ENCODE data around the gene CCDC86.

CCDC86 gene

GRCh38 chr11:60852982-60853950, 11.4 kb downstream of the CCDC86 start:
- DNase-seq (ENCODE audit: low spot score), result no peak

DNA sequence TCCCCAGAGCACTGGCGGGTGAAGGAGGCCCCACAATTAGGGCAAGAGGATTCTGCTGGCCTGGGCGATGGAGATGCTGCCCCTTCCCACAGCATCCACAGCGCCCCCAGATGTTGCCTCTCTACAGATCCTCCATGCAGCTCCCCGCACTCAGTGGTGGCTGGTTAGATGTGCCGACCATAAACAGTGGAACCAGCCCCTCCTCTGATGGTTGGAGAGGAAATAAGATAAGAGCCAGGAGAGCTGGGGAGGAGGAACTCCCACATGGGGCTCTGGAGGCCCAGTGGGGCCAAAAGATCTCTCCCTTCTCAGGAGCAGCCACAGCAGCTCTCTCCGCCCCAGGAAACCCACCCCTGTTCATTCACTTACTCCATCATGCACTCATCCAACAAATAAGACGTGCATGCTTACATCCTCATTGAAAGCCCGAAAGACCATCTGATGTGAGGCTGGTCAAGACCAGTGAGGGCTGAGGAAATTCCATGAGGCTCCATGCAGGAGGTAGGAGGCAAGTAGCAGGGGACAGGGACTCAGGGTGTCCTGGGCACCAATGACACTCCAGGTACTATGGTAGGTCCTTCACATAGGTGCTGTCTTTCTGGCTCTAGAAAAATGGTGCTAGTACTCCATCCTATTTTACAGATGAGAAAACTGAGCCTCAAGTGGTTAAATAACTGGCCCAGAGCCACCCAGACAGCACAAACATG, 12.4 kb downstream of the CCDC86 start:
- no peak for DNase-seq (ENCODE audit: low spot score)

DNA sequence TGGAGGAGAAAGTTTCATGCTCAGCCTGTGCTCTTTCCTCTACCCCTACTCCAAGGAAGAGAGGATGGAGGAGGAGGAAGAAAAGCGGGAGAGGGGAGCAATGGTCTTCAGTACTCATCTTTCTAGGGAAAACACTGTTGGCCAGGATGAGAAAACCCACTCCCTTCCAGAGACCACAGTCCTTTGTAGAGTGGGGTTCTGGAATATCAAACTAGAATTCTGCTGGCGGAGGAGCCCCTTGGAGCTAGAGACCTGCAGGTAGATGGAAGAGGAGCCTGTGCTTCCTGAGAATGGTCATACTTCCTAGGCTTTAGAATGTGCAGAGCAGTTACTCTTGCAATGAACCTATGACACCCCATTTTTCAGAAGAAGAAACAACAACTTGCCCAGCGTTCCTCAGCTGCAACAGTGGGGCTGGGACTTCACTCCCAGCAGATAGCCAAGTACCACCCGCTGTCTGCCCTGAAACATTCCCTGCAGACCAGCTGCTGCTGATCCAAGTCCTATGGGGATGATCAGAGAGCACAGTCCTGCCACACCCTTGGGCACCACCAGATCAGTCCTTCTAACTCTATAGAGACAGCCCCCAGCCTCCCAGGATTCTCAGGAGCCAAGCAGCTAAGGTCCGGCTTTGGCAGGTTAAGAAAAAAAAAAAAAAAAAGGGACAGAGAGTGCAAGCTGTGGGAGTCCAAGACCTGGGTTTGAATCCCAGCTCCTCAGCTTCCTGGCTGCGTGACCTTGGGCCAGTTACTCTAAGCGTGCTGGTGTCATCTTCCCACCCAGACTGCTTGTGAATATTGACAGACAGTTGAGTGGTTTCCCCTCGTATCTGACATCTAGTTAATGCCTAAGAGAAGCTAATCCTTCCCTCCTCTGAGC, 13.2 kb downstream of the CCDC86 start:
- DNase-seq (ENCODE audit: low spot score), result no peak

DNA sequence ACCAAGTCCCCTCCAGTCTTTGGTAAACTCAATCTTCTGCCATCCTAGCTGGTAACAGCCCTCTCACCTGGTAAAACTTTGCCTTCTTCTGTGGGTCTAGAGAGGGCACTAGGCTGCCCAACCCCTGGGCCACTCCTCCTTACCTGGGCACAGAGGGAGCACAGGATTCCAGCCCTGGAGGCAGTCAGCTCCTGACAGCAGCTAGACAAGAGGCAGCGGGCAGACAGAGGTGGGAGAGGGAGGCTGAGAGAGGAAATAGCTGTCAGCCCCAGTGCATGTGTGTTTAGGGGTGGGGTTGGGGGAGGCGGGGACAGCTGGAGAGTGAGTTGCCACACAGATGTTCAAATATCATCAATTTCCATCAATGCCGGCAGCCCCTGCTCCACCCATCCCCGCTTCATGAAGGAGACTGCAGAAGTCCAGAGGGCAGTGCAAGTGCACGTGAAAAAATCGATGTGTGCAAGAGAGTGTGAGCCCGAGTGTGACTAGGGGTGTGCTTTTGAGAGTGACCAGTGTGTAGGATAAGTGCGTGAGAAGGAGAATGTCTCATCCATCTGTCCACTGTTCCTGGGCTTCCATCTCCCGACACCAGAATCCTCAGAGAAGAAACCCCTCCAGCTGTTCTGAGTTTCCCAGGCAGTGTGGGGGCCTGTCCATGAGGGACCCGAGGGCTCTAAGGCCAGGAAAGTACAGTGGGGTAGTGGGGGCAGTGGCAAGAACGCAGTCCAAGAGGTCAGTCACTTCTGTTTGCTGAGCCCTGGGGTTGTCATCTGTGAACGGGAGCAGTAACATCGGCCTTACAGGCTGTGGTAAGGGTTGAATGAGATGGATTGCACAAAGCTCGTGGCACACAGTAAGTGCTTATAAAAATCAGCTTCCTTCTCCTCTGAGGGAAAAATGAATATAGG, 14.1 kb downstream of the CCDC86 start, which contains the start of gene PTGDR2:
Gene PTGDR2, minus strand, starts transcription at position 225 of the 908 bp plus-strand sequence. CDS start 2,228 bp downstream, outside the sequence.
- DNase-seq (ENCODE audit: low spot score), result no peak

GRCh38 chr11:60857378-60858232, 15.7 kb downstream of the CCDC86 start:
- no peak for DNase-seq (ENCODE audit: low spot score)

DNA sequence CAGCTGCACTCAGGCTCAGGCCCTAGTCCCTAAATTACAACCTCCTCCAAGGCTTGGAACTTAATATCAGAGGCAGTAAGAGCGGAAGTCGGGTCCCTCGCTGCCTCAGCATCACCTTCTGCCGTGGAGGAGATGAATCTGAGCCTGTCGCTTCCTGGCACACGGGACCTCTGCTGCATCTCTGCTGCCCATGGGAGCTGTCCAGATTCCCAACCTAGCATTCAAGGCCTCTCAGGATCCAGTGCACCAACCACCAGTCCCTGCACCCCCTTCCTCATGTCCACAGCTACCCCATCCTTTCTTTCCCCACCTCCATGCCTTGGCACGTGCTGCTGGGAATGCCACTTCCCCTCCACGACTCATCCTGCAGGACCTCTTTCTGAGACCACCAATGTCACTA, 16.3 kb downstream of the CCDC86 start:
- no peak for DNase-seq (ENCODE audit: low spot score)

GRCh38 chr11:60858731-60859464, 17.0 kb downstream of the CCDC86 start:
- DNase-seq (ENCODE audit: low spot score), result no peak

DNA sequence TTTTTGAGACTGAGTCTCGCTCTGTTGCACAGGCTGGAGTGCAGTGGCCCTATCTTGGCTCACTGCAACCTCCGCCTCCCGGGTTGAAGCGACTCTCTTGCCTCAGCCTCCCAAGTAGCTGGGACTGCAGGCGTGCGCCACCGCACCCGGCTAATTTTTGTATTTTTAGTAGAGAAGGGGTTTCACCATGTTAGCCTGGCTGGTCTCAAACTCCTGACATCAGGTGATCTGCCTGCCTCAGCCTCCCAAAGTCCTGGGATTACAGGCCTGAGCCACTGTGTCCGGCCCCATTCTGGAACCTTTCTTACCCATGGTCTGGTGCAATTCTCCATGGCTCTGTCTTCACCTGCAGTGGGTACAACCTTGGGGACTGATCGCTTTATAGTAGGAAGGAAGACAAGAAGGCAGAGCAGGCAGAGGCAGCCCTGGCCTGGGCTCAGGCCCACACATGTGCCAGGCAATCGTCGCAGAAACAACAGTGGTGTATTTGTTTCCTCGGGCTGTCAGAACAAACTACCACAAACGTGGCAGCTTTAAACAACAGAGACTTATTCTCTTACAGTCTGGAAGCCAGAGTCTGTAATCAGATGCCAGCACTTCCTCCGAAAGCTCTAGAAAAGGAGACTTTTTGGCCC, 17.8 kb downstream of the CCDC86 start:
- DNase-seq (ENCODE audit: low spot score), result no peak

DNA sequence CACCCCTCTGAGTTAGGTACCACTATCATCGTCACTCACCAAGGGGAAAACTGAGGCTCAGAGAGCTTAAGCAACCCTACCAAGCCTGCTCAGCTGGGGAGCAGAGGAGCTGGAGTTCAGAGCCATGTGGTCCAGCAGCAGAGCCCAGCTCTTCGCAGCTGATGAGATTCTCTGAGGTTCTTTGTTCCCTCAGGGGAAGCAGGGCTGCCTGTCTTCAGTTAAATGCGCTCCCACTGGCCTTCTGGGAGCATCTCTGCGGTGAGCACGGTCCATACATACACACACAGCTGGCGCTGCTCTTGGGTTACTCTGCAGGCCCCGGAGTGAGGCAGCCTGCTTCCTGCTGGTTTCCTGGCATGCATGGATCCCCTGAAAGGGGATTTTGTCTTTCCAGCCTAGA, 19.0 kb downstream of the CCDC86 start:
- no peak for DNase-seq (ENCODE audit: low spot score)

DNA sequence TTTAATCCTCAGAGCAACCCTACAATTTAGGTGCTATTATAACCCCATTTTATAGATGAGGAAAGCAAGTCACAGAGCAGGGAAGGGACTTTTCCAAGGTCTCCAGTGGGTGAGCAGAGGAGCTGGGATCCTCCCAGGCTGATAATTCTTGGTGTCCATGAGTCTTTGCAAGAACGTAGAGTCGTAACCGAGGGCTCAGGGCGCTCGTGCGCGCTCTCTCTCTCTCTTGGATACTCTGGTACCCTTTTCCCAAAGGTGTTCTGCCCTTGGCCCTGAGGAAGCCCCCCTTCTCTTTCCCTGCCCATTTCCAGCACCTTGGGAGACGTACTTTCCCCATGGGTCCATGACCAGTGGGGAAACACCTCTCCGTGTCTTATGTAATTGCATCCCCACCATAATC, 20.3 kb downstream of the CCDC86 start:
- DNase-seq (ENCODE audit: low spot score), result no peak

DNA sequence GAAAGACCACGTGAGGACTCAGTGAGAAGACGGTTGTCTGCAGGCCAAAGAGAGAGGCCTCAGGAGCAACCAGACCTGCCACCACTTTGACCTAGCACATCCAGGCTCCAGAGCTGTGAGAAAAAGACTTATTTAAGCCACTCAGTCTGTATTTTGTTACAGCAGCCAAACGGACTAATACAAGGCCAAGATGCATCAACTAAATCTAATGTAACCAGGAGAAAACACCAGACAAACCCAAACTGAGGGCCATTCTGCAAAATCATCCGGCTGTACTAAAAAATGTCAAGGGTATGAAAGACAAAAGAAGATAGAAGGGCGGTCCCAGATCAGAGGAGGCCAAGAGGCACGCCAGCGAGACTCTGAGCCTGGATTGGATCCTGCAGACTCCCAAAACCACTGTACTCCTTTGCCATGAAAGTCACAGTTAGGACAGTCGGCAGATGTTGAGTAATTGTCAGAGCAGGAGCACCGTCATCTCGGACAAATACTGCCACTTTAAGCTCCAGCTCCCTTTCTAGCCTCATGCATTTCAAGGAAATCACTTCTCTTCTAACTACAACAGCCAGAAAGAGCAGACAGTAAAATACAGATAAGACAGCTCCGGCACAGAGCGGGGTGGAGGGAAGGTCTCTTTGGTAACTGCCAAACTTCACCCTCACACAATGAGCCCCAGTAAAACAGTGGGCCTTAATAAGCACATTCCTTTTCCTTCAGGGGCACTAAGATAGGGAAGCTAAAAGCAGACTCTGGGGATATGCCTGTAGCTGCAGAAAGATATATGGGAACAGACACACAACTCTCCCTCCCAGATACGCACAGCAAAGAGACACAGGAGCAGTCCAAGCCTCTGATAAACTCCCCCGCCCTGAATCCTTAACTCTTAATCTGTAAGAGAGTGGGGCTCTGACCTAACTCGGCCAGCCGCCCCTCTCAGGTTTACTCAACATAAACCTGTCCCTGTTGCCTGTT, 21.9 kb downstream of the CCDC86 start:
- DNase-seq (ENCODE audit: low spot score), result no peak

DNA sequence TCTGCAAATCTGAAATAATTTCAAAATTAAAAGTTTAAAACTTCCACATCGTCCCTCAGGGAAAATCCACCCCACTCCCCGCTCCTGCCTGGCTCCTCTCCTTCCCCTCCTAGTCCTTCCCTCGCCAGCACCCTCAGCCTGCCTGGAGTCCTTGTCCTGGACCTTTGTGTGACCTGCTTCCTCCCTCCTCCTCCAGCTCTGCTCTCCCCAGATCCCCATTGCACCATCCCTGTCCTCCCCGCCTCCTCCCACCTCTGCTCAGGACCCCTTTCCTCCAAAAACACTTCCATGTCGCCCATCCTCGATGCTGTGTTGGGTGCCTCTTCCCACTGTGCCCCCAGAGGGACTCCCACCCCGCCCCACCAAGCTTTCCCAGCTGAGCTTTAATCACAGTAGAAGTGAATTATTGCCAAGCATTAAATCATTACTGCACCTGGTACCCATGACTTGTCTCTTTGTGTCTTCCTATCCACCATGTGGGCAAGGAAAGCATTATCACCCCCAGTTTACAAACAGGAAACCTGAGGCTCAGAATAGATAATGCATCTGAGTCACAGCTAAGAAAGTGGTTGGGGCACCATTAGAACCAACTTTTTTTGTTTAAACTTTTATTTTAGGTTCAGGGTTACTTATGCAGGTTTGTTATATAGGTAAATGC, 23.1 kb downstream of the CCDC86 start:
- DNase-seq (ENCODE audit: low spot score), result no peak

GRCh38 chr11:60866911-60867870, 25.3 kb downstream of the CCDC86 start, which contains the start of gene ZP1:
ZP1 (plus strand) TSS chr11:60867542; CDS start chr11:60867562, 20 bp downstream.
- DNase-seq (ENCODE audit: low spot score), result no peak

DNA sequence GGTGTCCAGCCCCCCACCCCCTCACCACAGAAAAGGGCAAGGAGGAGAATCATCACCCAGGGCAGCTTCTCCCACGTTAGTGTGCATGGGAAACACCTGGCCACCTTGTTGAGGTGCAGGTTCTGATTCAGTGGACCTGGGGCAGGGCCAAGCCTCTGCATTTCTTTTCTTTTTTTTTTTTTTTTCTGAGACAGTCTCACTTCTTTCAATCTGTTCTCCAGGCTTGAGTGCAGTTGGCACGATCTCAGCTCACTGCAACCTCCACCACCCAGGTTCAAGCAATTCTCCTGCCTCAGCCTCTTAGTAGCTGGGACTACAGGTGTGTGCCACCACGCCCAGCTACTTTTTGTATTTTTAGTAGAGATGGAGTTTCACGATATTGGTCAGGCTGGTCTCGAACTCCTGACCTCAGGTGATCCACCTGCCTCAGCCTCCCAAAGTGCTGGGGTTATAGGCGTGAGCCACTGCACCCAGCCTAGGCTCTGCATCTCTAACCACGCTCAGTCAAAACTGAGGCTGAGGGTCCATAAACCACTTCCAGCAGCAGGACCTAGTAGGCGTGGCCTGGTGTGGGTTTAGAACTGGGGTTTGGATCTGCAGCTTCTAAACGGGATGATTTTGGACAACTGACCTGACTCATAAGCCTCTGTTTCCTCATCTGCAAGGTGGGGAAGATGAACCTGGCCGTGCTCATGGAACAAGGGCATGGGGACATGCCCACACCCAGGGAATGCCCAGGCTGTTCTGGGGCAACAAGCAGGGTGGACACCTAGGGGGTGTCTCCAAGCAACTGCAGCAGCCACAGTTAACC, 26.2 kb downstream of the CCDC86 start:
- DNase-seq (ENCODE audit: low spot score), result no peak
